ENCODE data around the gene TCERG1L.

DNA sequence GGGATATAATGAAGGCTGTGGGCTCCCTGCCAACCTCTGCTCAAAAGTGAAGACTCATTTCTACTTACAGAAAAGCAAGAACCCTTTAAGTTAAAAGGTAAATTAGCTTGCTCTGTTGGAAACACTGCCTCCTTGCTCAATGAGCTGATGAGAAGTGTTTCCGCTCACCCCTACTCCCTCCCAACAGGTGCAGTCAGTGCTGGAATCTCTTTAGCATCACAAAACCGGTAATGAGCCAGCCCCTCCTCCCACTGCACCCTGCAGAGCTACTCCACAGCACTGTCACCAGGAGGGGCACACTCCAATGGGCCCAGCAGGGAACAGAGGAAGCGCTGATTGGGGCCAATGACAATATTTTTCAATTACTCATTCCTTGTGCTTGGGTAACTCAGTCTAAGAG lies 262.5 kb downstream of the TCERG1L start:
- TF ChIP-seq TAF1 (IDR thresholded peaks at IDR 0.05; ENCODE audit: borderline replicate concordance, insufficient read depth, low read length): no peak
- no peak for TF ChIP-seq POLR2AphosphoS5 (IDR thresholded peaks at IDR 0.05; ENCODE audit: low read depth, low read length)
- TF ChIP-seq, protein P1, sequence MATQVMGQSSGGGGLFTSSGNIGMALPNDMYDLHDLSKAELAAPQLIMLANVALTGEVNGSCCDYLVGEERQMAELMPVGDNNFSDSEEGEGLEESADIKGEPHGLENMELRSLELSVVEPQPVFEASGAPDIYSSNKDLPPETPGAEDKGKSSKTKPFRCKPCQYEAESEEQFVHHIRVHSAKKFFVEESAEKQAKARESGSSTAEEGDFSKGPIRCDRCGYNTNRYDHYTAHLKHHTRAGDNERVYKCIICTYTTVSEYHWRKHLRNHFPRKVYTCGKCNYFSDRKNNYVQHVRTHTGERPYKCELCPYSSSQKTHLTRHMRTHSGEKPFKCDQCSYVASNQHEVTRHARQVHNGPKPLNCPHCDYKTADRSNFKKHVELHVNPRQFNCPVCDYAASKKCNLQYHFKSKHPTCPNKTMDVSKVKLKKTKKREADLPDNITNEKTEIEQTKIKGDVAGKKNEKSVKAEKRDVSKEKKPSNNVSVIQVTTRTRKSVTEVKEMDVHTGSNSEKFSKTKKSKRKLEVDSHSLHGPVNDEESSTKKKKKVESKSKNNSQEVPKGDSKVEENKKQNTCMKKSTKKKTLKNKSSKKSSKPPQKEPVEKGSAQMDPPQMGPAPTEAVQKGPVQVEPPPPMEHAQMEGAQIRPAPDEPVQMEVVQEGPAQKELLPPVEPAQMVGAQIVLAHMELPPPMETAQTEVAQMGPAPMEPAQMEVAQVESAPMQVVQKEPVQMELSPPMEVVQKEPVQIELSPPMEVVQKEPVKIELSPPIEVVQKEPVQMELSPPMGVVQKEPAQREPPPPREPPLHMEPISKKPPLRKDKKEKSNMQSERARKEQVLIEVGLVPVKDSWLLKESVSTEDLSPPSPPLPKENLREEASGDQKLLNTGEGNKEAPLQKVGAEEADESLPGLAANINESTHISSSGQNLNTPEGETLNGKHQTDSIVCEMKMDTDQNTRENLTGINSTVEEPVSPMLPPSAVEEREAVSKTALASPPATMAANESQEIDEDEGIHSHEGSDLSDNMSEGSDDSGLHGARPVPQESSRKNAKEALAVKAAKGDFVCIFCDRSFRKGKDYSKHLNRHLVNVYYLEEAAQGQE (IDR thresholded peaks at IDR 0.05; ENCODE audit: insufficient read depth in 1 of 2, low read depth in 2 of 2, low read length in 2 of 2): no peak
